Transverse colon (tissue), 4 donors: Measurements from ENCODE around the gene WDR5B. TPM values are rescaled to one million over a fixed set of nuclear protein-coding genes. Genes with fewer than 3 reads are reported as not detected.

ENCODE experiments used
- DNase-seq: peaks from one replicate; pipeline ENCODE4 v3.0.0-alpha.2; 2019
- H3K27ac ChIP-seq, 4 donors: fragments of 200-600 bp; sonication (generic); 2 replicates each; pipeline ENCODE4 v1.5.1; 2016 to 2018; ENCODE audit warnings: inconsistent platforms in 4 of 4
- H3K27me3 ChIP-seq: fragments of 200-600 bp; sonication (generic); 2 replicates; pipeline ENCODE4 v1.5.1; 2017; ENCODE audit warnings: inconsistent platforms
- H3K36me3 ChIP-seq, 4 donors: fragments of 200-600 bp; sonication (generic); 2 replicates each; pipeline ENCODE4 v1.5.1; 2017 to 2019; ENCODE audit warnings: inconsistent platforms in 4 of 4
- H3K4me1 ChIP-seq, 4 donors: fragments of 200-600 bp; sonication (generic); 2 replicates each; pipeline ENCODE4 v1.5.1; 2017 to 2020; ENCODE audit warnings: inconsistent platforms in 4 of 4
- H3K4me3 ChIP-seq, 4 donors: fragments of 200-600 bp; sonication (generic); 1 replicate in 1 of 4; 2 replicates in 3 of 4; pipeline versions ENCODE4 v1.5.1 to v1.6.1; 2017 to 2019; ENCODE audit warnings: inconsistent platforms in 4 of 4
- H3K9me3 ChIP-seq, 2 donors: fragments of 200-600 bp; sonication (generic); 2 replicates each; pipeline ENCODE4 v1.5.1; 2017 to 2019; ENCODE audit warnings: inconsistent platforms in 2 of 2
- CTCF ChIP-seq, 5 experiments: fragments of 200-600 bp in 3 of 5; fragments of 450-650 bp in 2 of 5; sonication (generic) in 3 of 5; IDR thresholded peaks; 1 replicate in 2 of 5; 2 replicates in 3 of 5; pipeline ENCODE4 v1.5.1; 2016 to 2017; ENCODE audit warnings: antibody characterized with exemption in 5 of 5, inconsistent platforms in 3 of 5, mild to moderate bottlenecking in 2 of 5, moderate library complexity in 1 of 5
- EP300 ChIP-seq: sonication (generic); formaldehyde crosslinking; IDR thresholded peaks from one replicate; pipeline ENCODE4 v1.6.1; 2017; ENCODE audit warnings: antibody characterized with exemption, low read depth
- POLR2A ChIP-seq: fragments of 450-650 bp; IDR thresholded peaks from one replicate; pipeline ENCODE4 v1.6.1; 2016; ENCODE audit warnings: antibody characterized with exemption, mild to moderate bottlenecking, moderate library complexity
- POLR2AphosphoS5 ChIP-seq, 3 donors: sonication (generic); formaldehyde crosslinking; IDR thresholded peaks; one replicate each; pipeline ENCODE4 v1.6.1; 2016; ENCODE audit warnings: antibody characterized with exemption in 3 of 3
- WGBS, 2 donors: methylation state at CpG; one replicate each; pipeline ENCODE4 v1.1.5; 2018; ENCODE audit warnings: low coverage in 1 of 2; 5-methylcytosine and 5-hydroxymethylcytosine counted together
- in situ Hi-C, 4 donors: fragments of 200-750 bp; cut with MboI; loops; one replicate each; pipeline versions ENCODE4 v1.15.0 to v1.15.1; 2017; ENCODE audit warnings: low sequenced_read_pairs in 3 of 4, low pct_ligation_motif_present in 1 of 4, low pct_unique_long_range_greater_than_20kb in 1 of 4
- intact Hi-C: fragments of 100-400 bp; cut with DNase I; formaldehyde crosslinking; loops from one replicate; pipeline ENCODE4 v1.15.1; 2023; ENCODE audit warnings: low total_unique reads
- total RNA-seq, 4 donors: library from RNA; depleted of rRNA; stranded (reverse); fragments of >200 nt; gene quantifications; one replicate each; pipeline ENCODE4 v1.1.0, GENCODE V29; 2016

The WDR5B gene
- total RNA-seq, 4 donors from 2014 or later = 2.2 to 2.6 (median 2.5) TPM; not detected in 1

DNA sequence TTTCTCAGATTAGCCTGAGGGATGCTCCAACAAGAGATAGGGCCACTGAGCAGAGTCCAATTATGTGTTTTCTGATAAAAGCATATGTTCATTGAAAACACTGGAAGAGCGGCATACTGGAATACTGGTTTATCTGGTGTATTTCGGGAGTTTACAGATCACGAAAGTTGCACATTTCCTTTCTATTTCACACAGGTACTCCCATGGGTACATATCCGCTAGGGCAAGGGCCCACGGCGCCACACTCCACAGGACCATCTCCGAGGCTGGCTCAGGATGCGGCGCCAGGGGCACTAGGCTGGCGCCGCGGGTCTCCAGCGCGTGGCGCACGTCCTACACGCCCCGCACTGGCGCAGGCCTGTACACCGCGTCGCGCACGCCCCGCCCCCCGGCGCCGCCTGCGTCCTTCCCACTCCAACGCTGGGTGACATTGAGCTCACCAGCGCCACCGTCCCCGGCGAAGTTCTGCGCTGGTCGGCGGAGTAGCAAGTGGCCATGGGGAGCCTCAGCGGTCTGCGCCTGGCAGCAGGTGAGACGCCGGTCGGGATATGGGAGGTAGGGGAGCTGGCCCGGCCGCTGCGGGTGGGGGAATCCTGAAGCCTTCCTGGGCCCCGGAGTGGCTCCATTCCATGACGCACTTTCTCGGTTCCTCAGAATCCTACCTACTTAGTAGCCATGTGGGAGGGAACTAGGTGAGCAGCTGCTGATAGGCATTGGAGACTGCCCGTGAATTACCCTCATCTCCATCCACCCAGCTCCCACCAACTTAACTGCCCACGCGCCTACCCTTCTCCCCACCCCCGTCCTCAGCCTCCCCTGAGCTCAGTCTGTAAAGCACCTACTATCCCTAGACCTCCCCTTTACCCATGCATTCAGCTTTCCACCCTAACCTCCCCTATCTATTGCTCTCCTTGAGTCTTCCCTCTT is 31.8 kb downstream of the WDR5B start, which contains the start of gene FAM162A:
FAM162A (plus strand) TSS at position 412 of the 927 bp plus-strand sequence; CDS start at position 496, 84 bp downstream.
- in situ Hi-C loops (loop anchor here in 2 of 4 donors (10.0 to 25.0 kb wide), 2 partner anchors 291 to 303 kb away; partner anchors contain the start of gene PARP14 (in 1 of the 2)), intact Hi-C loops (no loop called here)
- Histone ChIP-seq H3K36me3 (no peaks in the 10 kb centered on the region), H3K4me3 (peak within 1 kb of the TSS; percentile 44 to 84 (median 62)), H3K27ac (peak within 1 kb of the TSS; percentile 88 to 95 (median 91)), H3K9me3 (no peaks in the 10 kb centered on the region), H3K27me3 (no peaks in the 10 kb centered on the region), H3K4me1 (peaks cover 0 to 45% (median 18%) of the 10 kb centered on the region in 4 donors)
- 2 to 6% methylated on average over 3 to 15 of the region's 52 CpGs for WGBS, 2 donors
- peak; percentile 96 for DNase-seq
- no peak for TF ChIP-seq EP300
- peak; percentile 95 for TF ChIP-seq POLR2A
- peak; percentile 97 to 98 (median 97) for TF ChIP-seq POLR2AphosphoS5 (IDR thresholded peaks at IDR 0.05)
- TF ChIP-seq CTCF (IDR thresholded peaks at IDR 0.05) = peak in 4 of 5 experiments; percentile 26 to 69 (median 47)

DNA sequence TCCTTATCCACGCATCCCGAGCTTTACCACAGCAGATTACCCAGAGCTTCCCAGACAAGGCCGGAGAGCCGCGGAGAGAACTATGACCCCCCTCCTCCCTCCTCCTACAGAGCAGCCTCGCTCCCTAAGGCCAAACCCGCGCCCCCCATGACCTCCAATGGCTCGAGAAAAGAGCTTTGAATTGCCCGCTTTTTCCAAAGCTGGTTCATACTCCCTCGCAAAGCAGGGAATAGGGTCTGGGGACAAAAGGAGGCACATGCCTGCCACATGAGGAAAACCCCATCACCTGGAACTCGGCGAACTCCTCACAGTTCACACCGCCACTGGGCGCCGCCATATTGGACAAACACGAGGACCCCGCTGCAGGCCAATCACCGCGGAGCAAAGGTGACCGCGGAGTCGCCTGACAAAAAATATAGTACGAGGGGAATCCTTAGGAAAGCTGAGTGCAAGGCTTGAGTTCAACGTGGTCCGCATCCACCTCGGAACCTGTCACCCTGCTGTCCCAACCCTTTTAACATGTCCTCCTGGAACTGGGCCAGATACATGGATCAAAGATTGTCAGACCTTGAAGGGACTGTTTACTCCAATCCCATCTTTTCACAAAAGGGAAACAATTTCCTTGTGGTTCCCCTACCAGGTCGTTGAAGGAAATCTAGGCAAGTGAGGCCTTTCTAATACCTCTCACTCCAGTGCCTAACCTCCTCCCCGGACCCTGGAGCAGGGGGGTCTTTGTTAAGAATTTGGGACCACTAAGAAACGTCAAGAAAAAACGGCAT is 32.8 kb downstream of the WDR5B start, which contains the start of gene MIX23:
MIX23 (minus strand) TSS at position 344 of the 779 bp plus-strand sequence; CDS start at position 337, 7 bp downstream.
- WGBS, 2 donors = 0% methylated on average over 4 to 31 of the region's 31 CpGs
- H3K36me3 ChIP-seq = no peaks in the 10 kb centered on the region
- in situ Hi-C loops = loop anchor here in 2 of 4 donors (10.0 to 25.0 kb wide), 2 partner anchors 292 to 304 kb away; partner anchors contain the start of gene PARP14 (in 1 of the 2)
- H3K27ac ChIP-seq = peak within 1 kb of the TSS; percentile 88 to 95 (median 91)
- peak; percentile 89 for DNase-seq
- H3K4me1 ChIP-seq = peaks cover 0 to 45% (median 18%) of the 10 kb centered on the region in 4 donors
- H3K4me3 ChIP-seq = peak within 1 kb of the TSS; percentile 44 to 84 (median 62)
- no peaks in the 10 kb centered on the region for H3K9me3 ChIP-seq
- TF ChIP-seq POLR2AphosphoS5 (IDR thresholded peaks at IDR 0.05) (peak; percentile 69 to 80 (median 70)), POLR2A (peak; percentile 44), EP300 (no peak)
- no peaks in the 10 kb centered on the region for H3K27me3 ChIP-seq
- intact Hi-C loops = no loop called here

GRCh38 chr3:122377975-122378374 is 37.9 kb downstream of the WDR5B start:
- no peak for DNase-seq
- TF ChIP-seq EP300 (no peak), CTCF (IDR thresholded peaks at IDR 0.05) (no peak)
- Histone ChIP-seq H3K4me1 (peaks cover 0 to 11% (median 10%) of the 10 kb centered on the region in 4 donors), H3K36me3 (no peaks in the 10 kb centered on the region), H3K9me3 (no peaks in the 10 kb centered on the region), H3K27ac (no peak overlapping the region), H3K27me3 (no peaks in the 10 kb centered on the region), H3K4me3 (no peak overlapping the region)
- in situ Hi-C loops (loop anchor here in 1 of 4 donors (25.0 kb wide), 1 partner anchor 309 kb away; the partner anchor contains the start of gene PARP14), intact Hi-C loops (no loop called here)
- WGBS, 2 donors = 44 to 45% methylated on average over 4 of the region's 4 CpGs

- 60 to 90% methylated on average over 1 of the region's 1 CpG for WGBS, 2 donors
- no peak for DNase-seq
- Histone ChIP-seq H3K9me3 (no peaks in the 10 kb centered on the region), H3K36me3 (no peaks in the 10 kb centered on the region), H3K4me1 (peaks cover 0 to 10% (median 5%) of the 10 kb centered on the region in 4 donors), H3K27me3 (no peaks in the 10 kb centered on the region), H3K4me3 (no peak overlapping the region), H3K27ac (no peak overlapping the region)
- in situ Hi-C loops (no loop called here), intact Hi-C loops (no loop called here)
- TF ChIP-seq POLR2AphosphoS5 (IDR thresholded peaks at IDR 0.05) = no peak
- TF ChIP-seq CTCF (IDR thresholded peaks at IDR 0.05) = no peak
- no peak for TF ChIP-seq EP300
- no peak for TF ChIP-seq POLR2A
Observed at GRCh38 chr3:122374034-122374433, 41.8 kb downstream of the WDR5B start.
